HUES48 (cell line): ENCODE results near the gene ZFYVE9.
"Not testable (repeated sequence)": the region's sequence is repeated elsewhere in the genome, so short reads cannot be mapped to it uniquely, and the experiment has no call there.

Experiments
- H3K27ac ChIP-seq: one replicate; pipeline ENCODE4 v1.7.0; 2013; ENCODE audit warnings: low read depth, low read length, inconsistent platforms
- H3K27me3 ChIP-seq: 2 replicates; pipeline ENCODE4 v1.6.1; 2013; ENCODE audit warnings: mild to moderate bottlenecking, low read length; ENCODE audit not compliant: control insufficient read depth, insufficient read depth
- H3K36me3 ChIP-seq: 2 replicates; pipeline ENCODE4 v1.6.1; 2013; ENCODE audit warnings: low read length; ENCODE audit not compliant: control insufficient read depth, insufficient read depth
- H3K4me1 ChIP-seq: 2 replicates; pipeline ENCODE4 v1.6.1; 2013; ENCODE audit warnings: mild to moderate bottlenecking, low read length; ENCODE audit not compliant: control insufficient read depth, insufficient read depth
- H3K4me3 ChIP-seq: 2 replicates; pipeline ENCODE4 v1.5.1; 2013; ENCODE audit warnings: mild to moderate bottlenecking, low read depth, low read length
- H3K9ac ChIP-seq: 2 replicates; pipeline ENCODE4 v1.6.1; 2013; ENCODE audit warnings: mild to moderate bottlenecking, low read depth, low read length, moderate library complexity
- H3K9me3 ChIP-seq: 2 replicates; pipeline ENCODE4 v1.6.1; 2013; ENCODE audit warnings: low read length; ENCODE audit not compliant: control insufficient read depth, insufficient read depth

The ZFYVE9 gene

GRCh38 chr1:52192436-52192835, 50.5 kb downstream of the ZFYVE9 start:
- no peak overlapping the region for H3K27ac ChIP-seq
- no peaks in the 10 kb centered on the region for H3K9me3 ChIP-seq
- no peaks in the 10 kb centered on the region for H3K4me1 ChIP-seq
- no peaks in the 10 kb centered on the region for H3K27me3 ChIP-seq
- H3K36me3 ChIP-seq = no peaks in the 10 kb centered on the region
- no peak overlapping the region for H3K4me3 ChIP-seq
- H3K9ac ChIP-seq = no peak overlapping the region

GRCh38 chr1:52193985-52194384, 52.1 kb downstream of the ZFYVE9 start:
- H3K36me3 ChIP-seq = no peaks in the 10 kb centered on the region
- H3K4me1 ChIP-seq = no peaks in the 10 kb centered on the region
- no peak overlapping the region for H3K4me3 ChIP-seq
- no peaks in the 10 kb centered on the region for H3K27me3 ChIP-seq
- no peak overlapping the region for H3K27ac ChIP-seq
- no peak overlapping the region for H3K9ac ChIP-seq
- no peaks in the 10 kb centered on the region for H3K9me3 ChIP-seq

GRCh38 chr1:52195161-52195560, 53.3 kb downstream of the ZFYVE9 start:
- Histone ChIP-seq H3K4me3 (no peak overlapping the region), H3K36me3 (no peaks in the 10 kb centered on the region), H3K27ac (no peak overlapping the region), H3K9ac (no peak overlapping the region), H3K9me3 (no peaks in the 10 kb centered on the region), H3K27me3 (no peaks in the 10 kb centered on the region), H3K4me1 (no peaks in the 10 kb centered on the region)

GRCh38 chr1:52203935-52204625, 62.2 kb downstream of the ZFYVE9 start:
- H3K9me3 ChIP-seq = no peaks in the 10 kb centered on the region
- H3K4me3 ChIP-seq = no peak overlapping the region
- no peaks in the 10 kb centered on the region for H3K27me3 ChIP-seq
- no peaks in the 10 kb centered on the region for H3K4me1 ChIP-seq
- no peak overlapping the region for H3K27ac ChIP-seq
- no peaks in the 10 kb centered on the region for H3K36me3 ChIP-seq
- H3K9ac ChIP-seq = no peak overlapping the region

- H3K36me3 ChIP-seq = no peaks in the 10 kb centered on the region
- H3K4me1 ChIP-seq = no peaks in the 10 kb centered on the region
- H3K27ac ChIP-seq = no peak overlapping the region
- no peaks in the 10 kb centered on the region for H3K27me3 ChIP-seq
- H3K9ac ChIP-seq = no peak overlapping the region
- H3K9me3 ChIP-seq = no peaks in the 10 kb centered on the region
- H3K4me3 ChIP-seq = no peak overlapping the region
Observed at GRCh38 chr1:52204696-52205095, 62.8 kb downstream of the ZFYVE9 start.

- H3K27me3 ChIP-seq, H3K4me3 ChIP-seq, H3K9ac ChIP-seq, H3K36me3 ChIP-seq, H3K27ac ChIP-seq, H3K9me3 ChIP-seq, H3K4me1 ChIP-seq: not testable (repeated sequence)
Observed at GRCh38 chr1:52206686-52207085, 64.8 kb downstream of the ZFYVE9 start.

- Histone ChIP-seq H3K9me3 (no peaks in the 10 kb centered on the region), H3K27ac (no peak overlapping the region), H3K4me3 (no peak overlapping the region), H3K4me1 (no peaks in the 10 kb centered on the region), H3K36me3 (no peaks in the 10 kb centered on the region), H3K9ac (no peak overlapping the region), H3K27me3 (no peaks in the 10 kb centered on the region)
Observed at GRCh38 chr1:52209429-52209828, 67.5 kb downstream of the ZFYVE9 start.

GRCh38 chr1:52210044-52210443, 68.2 kb downstream of the ZFYVE9 start:
- Histone ChIP-seq H3K36me3 (no peaks in the 10 kb centered on the region), H3K4me3 (no peak overlapping the region), H3K4me1 (no peaks in the 10 kb centered on the region), H3K27ac (no peak overlapping the region), H3K9ac (no peak overlapping the region), H3K9me3 (no peaks in the 10 kb centered on the region), H3K27me3 (no peaks in the 10 kb centered on the region)

- Histone ChIP-seq H3K27ac (no peak overlapping the region), H3K9ac (no peak overlapping the region), H3K9me3 (peaks cover 28% of the 10 kb centered on the region), H3K36me3 (peaks cover 13% of the 10 kb centered on the region; the same call in 1 of the 2 replicates), H3K4me1 (no peaks in the 10 kb centered on the region), H3K27me3 (no peaks in the 10 kb centered on the region), H3K4me3 (no peak overlapping the region)
Observed at GRCh38 chr1:52216907-52217458, 75.1 kb downstream of the ZFYVE9 start.

GRCh38 chr1:52225174-52225573, 83.3 kb downstream of the ZFYVE9 start:
- Histone ChIP-seq H3K27me3 (no peaks in the 10 kb centered on the region), H3K4me1 (no peaks in the 10 kb centered on the region), H3K9ac (no peak overlapping the region), H3K4me3 (no peak overlapping the region), H3K9me3 (peaks cover 23% of the 10 kb centered on the region), H3K36me3 (no peaks in the 10 kb centered on the region), H3K27ac (no peak overlapping the region)

- Histone ChIP-seq H3K27ac (no peak overlapping the region), H3K27me3 (no peaks in the 10 kb centered on the region), H3K36me3 (no peaks in the 10 kb centered on the region), H3K4me3 (no peak overlapping the region), H3K9me3 (peaks cover 13% of the 10 kb centered on the region), H3K9ac (no peak overlapping the region), H3K4me1 (no peaks in the 10 kb centered on the region)
Observed at GRCh38 chr1:52229494-52229893, 87.6 kb downstream of the ZFYVE9 start.
